ENCODE data around the gene RNU6-9.

RNU6-9 gene

GRCh38 chr19:913080-913748 is 19.9 kb downstream of the RNU6-9 start, which contains the start of gene R3HDM4:
TSS of gene R3HDM4 (minus strand) at chr19:913219. CDS start at chr19:913157, 62 bp downstream.
- H3K9me3 ChIP-seq (replicated peaks in 1 of 11): no peaks in the 10 kb centered on the region
- peak within 1 kb of the TSS; percentile 68 to 90 (median 82) for H3K4me3 ChIP-seq
- H3K36me3 ChIP-seq: no peaks in the 10 kb centered on the region
- peaks cover 0 to 48% (median 39%) of the 10 kb centered on the region in 11 experiments; a peak in 19 of 22 replicates for H4K20me1 ChIP-seq
- TF ChIP-seq Cebpa-rat (IDR thresholded peaks at IDR 0.05): no peak
- peaks cover 40 to 55% (median 50%) of the 10 kb centered on the region in 10 experiments for H3K4me1 ChIP-seq
- H3K27ac ChIP-seq: peak within 1 kb of the TSS; percentile 75 to 95 (median 86)
- H3K27me3 ChIP-seq: peaks cover 28 to 46% (median 40%) of the 10 kb centered on the region in 11 experiments
- peak within 1 kb of the TSS; percentile 85 to 100 (median 94) for H3K4me2 ChIP-seq
- peak within 1 kb of the TSS; percentile 80 to 95 (median 88) for H3K9ac ChIP-seq

- no peaks in the 10 kb centered on the region for H3K9me3 ChIP-seq (replicated peaks in 1 of 11)
- H3K27me3 ChIP-seq: peaks cover 59 to 80% (median 73%) of the 10 kb centered on the region in 11 experiments
- H3K4me3 ChIP-seq: peak overlapping the region in 9 of 10 experiments; percentile 29 to 60 (median 44); a peak in 12 of 20 replicates
- TF ChIP-seq Cebpa-rat (IDR thresholded peaks at IDR 0.05): no peak
- no peaks in the 10 kb centered on the region for H3K36me3 ChIP-seq
- H3K9ac ChIP-seq: no peak overlapping the region
- no peak overlapping the region for H3K27ac ChIP-seq
- H3K4me1 ChIP-seq: peaks cover 37 to 46% (median 41%) of the 10 kb centered on the region in 10 experiments
- peak overlapping the region in 10 of 11 experiments; percentile 65 to 88 (median 81); a peak in 20 of 22 replicates for H3K4me2 ChIP-seq
- peaks cover 0 to 36% (median 23%) of the 10 kb centered on the region in 11 experiments; a peak in 17 of 22 replicates for H4K20me1 ChIP-seq
These were observed 23.5 kb downstream of the RNU6-9 start for GRCh38 chr19:916645-917322.

GRCh38 chr19:917323-918151 is 24.3 kb downstream of the RNU6-9 start, which contains the start of gene KISS1R:
TSS of gene KISS1R (plus strand) at chr19:917333. CDS start at chr19:917503, 170 bp downstream.
- Histone ChIP-seq H3K4me2 (peak within 1 kb of the TSS; percentile 65 to 88 (median 80)), H3K4me3 (peak within 1 kb of the TSS; percentile 29 to 60 (median 45); a peak in 19 of 20 replicates), H3K36me3 (no peaks in the 10 kb centered on the region), H3K27ac (no peak within 1 kb of the TSS), H3K4me1 (peaks cover 37 to 45% (median 41%) of the 10 kb centered on the region in 10 experiments; a peak in 19 of 20 replicates), H3K9ac (peak within 1 kb of the TSS in 6 of 11 experiments; percentile 3 to 33 (median 20); a peak in 6 of 22 replicates), H3K27me3 (peaks cover 59 to 80% (median 73%) of the 10 kb centered on the region in 11 experiments), H3K9me3 (replicated peaks in 1 of 11) (no peaks in the 10 kb centered on the region), H4K20me1 (peaks cover 0 to 36% (median 23%) of the 10 kb centered on the region in 11 experiments; a peak in 17 of 22 replicates)
- TF ChIP-seq Cebpa-rat (IDR thresholded peaks at IDR 0.05): no peak

- TF ChIP-seq Cebpa-rat (IDR thresholded peaks at IDR 0.05): no peak
- Histone ChIP-seq H3K4me3 (peak overlapping the region; percentile 29 to 60 (median 45); a peak in 14 of 20 replicates), H3K4me1 (peaks cover 37 to 45% (median 41%) of the 10 kb centered on the region in 10 experiments; a peak in 19 of 20 replicates), H3K27ac (no peak overlapping the region), H3K9ac (peak overlapping the region in 2 of 11 experiments; percentile 20 to 26; a peak in 2 of 22 replicates), H3K36me3 (no peaks in the 10 kb centered on the region), H3K9me3 (replicated peaks in 1 of 11) (no peaks in the 10 kb centered on the region), H3K4me2 (peak overlapping the region; percentile 65 to 88 (median 80)), H4K20me1 (peaks cover 0 to 36% (median 23%) of the 10 kb centered on the region in 11 experiments; a peak in 17 of 22 replicates), H3K27me3 (peaks cover 59 to 80% (median 75%) of the 10 kb centered on the region in 11 experiments)
These were observed 24.8 kb downstream of the RNU6-9 start for GRCh38 chr19:918152-918437.

- Histone ChIP-seq H3K9me3 (replicated peaks in 1 of 11) (no peaks in the 10 kb centered on the region), H3K4me1 (peaks cover 39 to 48% (median 43%) of the 10 kb centered on the region in 10 experiments), H3K4me2 (peak overlapping the region; percentile 69 to 88 (median 80); a peak in 20 of 22 replicates), H3K9ac (no peak overlapping the region), H3K4me3 (peak overlapping the region in 7 of 10 experiments; percentile 39 to 60 (median 48); a peak in 8 of 20 replicates), H3K27ac (no peak overlapping the region), H3K27me3 (peaks cover 59 to 80% (median 75%) of the 10 kb centered on the region in 11 experiments), H3K36me3 (no peaks in the 10 kb centered on the region), H4K20me1 (peaks cover 0 to 36% (median 23%) of the 10 kb centered on the region in 11 experiments; a peak in 17 of 22 replicates)
- no peak for TF ChIP-seq Cebpa-rat (IDR thresholded peaks at IDR 0.05)
These were observed 25.4 kb downstream of the RNU6-9 start for GRCh38 chr19:918481-919198.

- peaks cover 44 to 50% (median 45%) of the 10 kb centered on the region in 10 experiments for H3K4me1 ChIP-seq
These were observed 26.1 kb downstream of the RNU6-9 start for GRCh38 chr19:919199-920050.

More at GRCh38 chr19:919199-920050, 26.1 kb downstream of the RNU6-9 start:
- H3K9ac ChIP-seq: no peak overlapping the region
- no peak for TF ChIP-seq Cebpa-rat (IDR thresholded peaks at IDR 0.05)
- H3K36me3 ChIP-seq: no peaks in the 10 kb centered on the region
- H3K27me3 ChIP-seq: peaks cover 59 to 82% (median 72%) of the 10 kb centered on the region in 11 experiments
- peak overlapping the region; percentile 70 to 84 (median 77) for H3K4me2 ChIP-seq
- H3K27ac ChIP-seq: no peak overlapping the region
- no peaks in the 10 kb centered on the region for H3K9me3 ChIP-seq (replicated peaks in 1 of 11)
- H3K4me3 ChIP-seq: peak overlapping the region; percentile 12 to 56 (median 38); a peak in 9 of 20 replicates
- H4K20me1 ChIP-seq: peaks cover 0 to 36% (median 23%) of the 10 kb centered on the region in 11 experiments; a peak in 17 of 22 replicates
